HG02973 (cell line): ENCODE data around the gene ZFYVE28.
"Not testable (repeated sequence)": the region's sequence is repeated elsewhere in the genome, so short reads cannot be mapped to it uniquely, and the experiment has no call there.

ENCODE experiments used
- ATAC-seq: cut with Tn5 transposase; IDR thresholded peaks from one replicate; pipeline ENCODE4 v1.9.1; 2021; ENCODE audit warnings: moderate library complexity; ENCODE audit not compliant: unreplicated experiment

The ZFYVE28 gene

GRCh38 chr4:2393353-2394270, 24.8 kb downstream of the ZFYVE28 start:
- no peak for ATAC-seq

GRCh38 chr4:2390784-2391421, 27.5 kb downstream of the ZFYVE28 start:
- ATAC-seq = no peak

- no peak for ATAC-seq
Observed at GRCh38 chr4:2390146-2390545, 28.3 kb downstream of the ZFYVE28 start.

GRCh38 chr4:2389691-2390090, 28.8 kb downstream of the ZFYVE28 start:
- no peak for ATAC-seq

- ATAC-seq = no peak
Observed at GRCh38 chr4:2388429-2389182, 29.8 kb downstream of the ZFYVE28 start.

- no peak for ATAC-seq
Observed at GRCh38 chr4:2387829-2388228, 30.6 kb downstream of the ZFYVE28 start.

- no peak for ATAC-seq
Observed at GRCh38 chr4:2387218-2387617, 31.2 kb downstream of the ZFYVE28 start.

- ATAC-seq = no peak
Observed at GRCh38 chr4:2386717-2387116, 31.7 kb downstream of the ZFYVE28 start.

- no peak for ATAC-seq
Observed at GRCh38 chr4:2385516-2385915, 32.9 kb downstream of the ZFYVE28 start.

GRCh38 chr4:2384245-2384644, 34.2 kb downstream of the ZFYVE28 start:
- no peak for ATAC-seq

GRCh38 chr4:2383760-2384159, 34.7 kb downstream of the ZFYVE28 start:
- no peak for ATAC-seq

- ATAC-seq = not testable (repeated sequence)
Observed at GRCh38 chr4:2383220-2383631, 35.2 kb downstream of the ZFYVE28 start.

GRCh38 chr4:2382769-2383202, 35.7 kb downstream of the ZFYVE28 start:
- not testable (repeated sequence) for ATAC-seq

GRCh38 chr4:2380589-2380988, 37.9 kb downstream of the ZFYVE28 start:
- ATAC-seq = not testable (repeated sequence)

GRCh38 chr4:2378898-2379297, 39.5 kb downstream of the ZFYVE28 start:
- ATAC-seq = no peak

GRCh38 chr4:2378401-2378800, 40.0 kb downstream of the ZFYVE28 start:
- ATAC-seq = no peak

- no peak for ATAC-seq
Observed at GRCh38 chr4:2377241-2377640, 41.2 kb downstream of the ZFYVE28 start.

GRCh38 chr4:2375427-2375826, 43.0 kb downstream of the ZFYVE28 start:
- ATAC-seq = no peak

- ATAC-seq = no peak
Observed at GRCh38 chr4:2373532-2373931, 44.9 kb downstream of the ZFYVE28 start.

- ATAC-seq = no peak
Observed at GRCh38 chr4:2372488-2373030, 45.9 kb downstream of the ZFYVE28 start.
